HG03175 (cell line): ENCODE data around the gene HOMEZ.
"Not testable (repeated sequence)": the region's sequence is repeated elsewhere in the genome, so short reads cannot be mapped to it uniquely, and the experiment has no call there.

ENCODE experiments used
- ATAC-seq: cut with Tn5 transposase; IDR thresholded peaks from one replicate; pipeline ENCODE4 v1.9.1; 2021; ENCODE audit warnings: mild to moderate bottlenecking, moderate library complexity; ENCODE audit not compliant: unreplicated experiment

The HOMEZ gene

GRCh38 chr14:23284654-23285529 is 1.0 kb downstream of the HOMEZ start:
- no peak for ATAC-seq

DNA sequence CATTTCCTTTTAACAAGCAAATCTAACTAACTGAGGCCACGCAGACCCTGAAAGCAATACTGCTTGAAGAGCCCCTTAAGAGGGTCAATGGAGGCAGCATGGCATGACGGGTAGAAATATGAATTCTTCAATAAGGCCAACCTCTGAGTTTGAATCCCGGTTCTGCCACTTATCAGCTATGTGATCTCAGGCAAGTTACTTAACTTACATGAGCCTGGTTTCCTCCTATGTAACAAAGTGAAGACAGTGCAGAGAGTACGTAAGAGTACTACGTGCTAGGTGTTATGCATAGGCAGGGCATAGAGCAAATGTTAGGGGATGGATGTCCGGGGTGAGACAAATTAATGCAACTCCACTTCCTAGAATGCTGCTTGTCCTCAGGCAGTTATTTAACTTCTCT is 4.7 kb downstream of the HOMEZ start:
- no peak for ATAC-seq

- ATAC-seq, result not testable (repeated sequence)
Observed at GRCh38 chr14:23277928-23278327, 8.0 kb downstream of the HOMEZ start.

- ATAC-seq, result no peak
Observed at GRCh38 chr14:23277189-23277588, 8.7 kb downstream of the HOMEZ start.

- ATAC-seq, result no peak
Observed at GRCh38 chr14:23275412-23275811, 10.5 kb downstream of the HOMEZ start.

GRCh38 chr14:23269193-23269592 is 16.7 kb downstream of the HOMEZ start:
- ATAC-seq, result no peak

GRCh38 chr14:23260849-23261248 is 25.1 kb downstream of the HOMEZ start:
- ATAC-seq, result not testable (repeated sequence)

DNA sequence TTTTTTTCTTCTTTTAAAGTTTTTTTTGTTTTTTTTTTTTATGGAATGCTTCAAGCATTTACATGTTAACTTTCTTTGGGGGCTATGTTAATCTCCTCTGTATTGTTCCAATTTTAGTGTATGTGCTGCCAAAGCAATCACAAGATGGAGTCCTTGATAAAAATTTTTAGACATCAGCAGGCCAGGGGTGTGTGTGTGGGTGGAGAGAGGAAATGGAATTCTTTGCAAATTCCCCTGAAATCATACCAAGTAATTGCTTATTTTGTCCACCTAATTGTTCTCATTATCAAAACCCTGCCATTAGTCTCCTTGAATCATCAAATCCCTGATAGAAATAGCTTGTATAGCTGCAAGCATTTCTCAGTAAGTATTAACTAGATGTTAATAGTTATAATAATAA is 26.5 kb downstream of the HOMEZ start:
- ATAC-seq, result no peak

- no peak for ATAC-seq
Observed at GRCh38 chr14:23258256-23258655, 27.7 kb downstream of the HOMEZ start.

GRCh38 chr14:23252420-23253333 is 33.3 kb downstream of the HOMEZ start:
- no peak for ATAC-seq

GRCh38 chr14:23252006-23252405 is 33.9 kb downstream of the HOMEZ start:
- no peak for ATAC-seq

DNA sequence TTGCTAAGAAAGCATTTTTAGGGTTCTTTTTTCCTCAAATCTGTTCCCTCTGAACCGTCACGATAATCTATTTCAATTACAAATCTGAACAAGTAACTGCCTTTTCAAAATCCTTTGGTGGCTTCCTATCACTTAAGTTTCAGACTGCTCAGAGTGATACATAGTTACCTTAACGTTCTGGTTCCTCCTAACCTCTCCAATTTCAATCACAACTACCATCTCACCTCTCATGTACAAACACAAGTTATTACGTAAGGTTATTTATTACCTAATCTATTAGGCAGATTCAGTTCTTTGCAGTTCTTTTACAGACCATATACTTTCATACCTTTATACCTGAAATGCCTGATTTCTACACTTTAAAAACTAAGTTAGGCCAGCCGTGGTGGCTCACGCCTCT is 36.1 kb downstream of the HOMEZ start:
- no peak for ATAC-seq

DNA sequence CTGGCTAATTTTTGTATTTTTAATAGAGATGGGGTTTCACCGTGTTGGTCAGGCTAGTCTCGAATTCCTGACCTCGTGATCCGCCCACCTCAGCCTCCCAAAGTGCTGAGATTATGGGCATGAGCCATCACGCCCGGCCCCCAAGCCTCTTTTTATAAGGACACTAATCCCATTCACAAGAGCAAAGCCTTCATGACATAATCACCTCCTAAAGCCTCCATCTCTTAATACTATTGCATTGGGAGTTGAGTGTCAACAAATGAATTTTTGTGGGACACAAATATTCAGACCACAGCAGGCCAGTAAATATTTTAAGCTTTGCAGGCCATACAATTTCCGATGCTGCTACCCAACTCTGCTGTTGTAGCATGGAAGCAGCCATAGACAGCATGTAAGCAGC is 37.3 kb downstream of the HOMEZ start:
- ATAC-seq, result no peak

DNA sequence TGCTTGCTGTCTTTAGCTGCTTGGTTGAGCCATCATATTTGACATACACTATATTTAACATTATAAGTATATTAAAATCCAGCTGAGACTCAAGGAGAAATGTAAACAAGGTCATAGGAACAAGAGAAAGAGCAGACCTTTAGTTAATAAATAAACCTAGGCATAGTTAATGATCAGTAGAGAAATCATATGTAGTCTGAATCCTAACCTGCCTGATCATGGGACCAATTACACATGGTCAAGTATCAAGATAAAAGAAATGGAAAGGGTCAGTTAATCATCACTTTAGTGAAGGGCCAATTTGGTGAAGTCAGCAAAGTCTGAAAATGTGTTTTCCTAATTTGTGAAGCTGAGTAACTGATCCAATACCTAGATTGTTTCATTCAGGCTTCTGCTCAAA is 40.6 kb downstream of the HOMEZ start:
- no peak for ATAC-seq

- ATAC-seq, result no peak
Observed at GRCh38 chr14:23243066-23243465, 42.9 kb downstream of the HOMEZ start.

- no peak for ATAC-seq
Observed at GRCh38 chr14:23242076-23242475, 43.9 kb downstream of the HOMEZ start.

DNA sequence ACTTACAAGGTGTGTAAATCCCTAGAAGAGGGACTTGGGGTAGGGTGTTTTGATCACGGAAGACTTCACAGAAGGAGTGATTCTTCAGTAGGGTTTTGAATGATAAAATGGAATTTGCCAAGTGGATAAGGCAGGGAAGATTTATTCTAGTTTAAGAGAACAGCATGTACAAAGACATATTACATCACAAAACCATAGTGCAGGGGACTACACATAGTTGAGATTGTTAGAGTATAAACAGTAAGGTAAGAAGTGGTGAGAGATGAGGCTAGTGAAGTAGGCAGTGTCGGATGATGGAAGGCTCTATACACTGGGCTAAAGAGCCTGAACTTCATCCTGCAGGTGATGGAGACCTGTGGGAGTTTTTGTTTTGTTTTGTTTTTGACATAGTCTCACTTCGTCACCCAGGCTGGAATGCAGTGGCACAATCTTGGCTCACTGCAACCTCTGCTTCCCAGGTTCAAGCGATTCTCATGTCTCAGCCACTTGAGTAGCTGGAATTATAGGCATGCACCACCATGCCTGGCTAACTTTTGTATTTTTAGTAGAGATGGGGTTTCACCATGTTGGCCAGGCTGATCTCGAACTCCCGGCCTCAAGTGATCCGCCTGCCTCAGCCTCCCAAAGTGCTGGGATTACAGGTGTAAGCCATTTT is 44.7 kb downstream of the HOMEZ start:
- ATAC-seq, result not testable (repeated sequence)

GRCh38 chr14:23240661-23241060 is 45.3 kb downstream of the HOMEZ start:
- ATAC-seq, result no peak

GRCh38 chr14:23237772-23238594 is 47.9 kb downstream of the HOMEZ start, which contains the start of gene RNF212B:
TSS of gene RNF212B (plus strand) at chr14:23237936. CDS start at chr14:23240346, 2,410 bp downstream.
- ATAC-seq, result peak; percentile 76

- ATAC-seq, result not testable (repeated sequence)
Observed at GRCh38 chr14:23232241-23232808, 53.6 kb downstream of the HOMEZ start.
